GM23338 (cell line): ENCODE data around the gene GLCE. TPM values are rescaled to one million over a fixed set of nuclear protein-coding genes. Genes with fewer than 3 reads are reported as not detected.

Experiments used
- ATAC-seq: fragments of 200-7000 bp; cut with Tn5 transposase; 3 replicates; pipeline ENCODE4 v1.9.1; 2020
- DNase-seq: peaks from one replicate; pipeline ENCODE4 v3.0.0-alpha.2; 2015; ENCODE audit warnings: low spot score
- H2AFZ ChIP-seq: fragments of 200-600 bp; sonication (generic); 2 replicates; pipeline ENCODE4 v1.8.0; 2016; ENCODE audit warnings: antibody characterized with exemption, mild to moderate bottlenecking, moderate library complexity
- H3F3A ChIP-seq: fragments of 200-600 bp; sonication (generic); replicated peaks from 2 replicates; pipeline ENCODE4 v1.8.0; 2017; ENCODE audit warnings: antibody characterized with exemption, mixed run types, low read depth
- H3K27ac ChIP-seq: fragments of 200-600 bp; sonication (generic); 2 replicates; pipeline ENCODE4 v1.6.1; 2016; ENCODE audit warnings: low read depth
- H3K27me3 ChIP-seq: fragments of 200-600 bp; sonication (generic); 2 replicates; pipeline ENCODE4 v1.8.0; 2016; ENCODE audit warnings: mild to moderate bottlenecking, mixed run types, moderate library complexity; ENCODE audit not compliant: insufficient read depth
- H3K36me3 ChIP-seq: fragments of 200-600 bp; sonication (generic); 2 replicates; pipeline ENCODE4 v1.8.0; 2016; ENCODE audit warnings: mild to moderate bottlenecking; ENCODE audit not compliant: insufficient read depth
- H3K4me1 ChIP-seq: fragments of 200-600 bp; sonication (generic); 2 replicates; pipeline ENCODE4 v1.8.0; 2016; ENCODE audit warnings: mild to moderate bottlenecking, moderate library complexity; ENCODE audit not compliant: insufficient read depth
- H3K4me2 ChIP-seq: fragments of 200-600 bp; sonication (generic); 2 replicates; pipeline ENCODE4 v1.7.1; 2017; ENCODE audit warnings: mixed run types
- H3K4me3 ChIP-seq: fragments of 200-600 bp; sonication (generic); 2 replicates; pipeline ENCODE4 v1.6.1; 2016; ENCODE audit warnings: mixed run types
- H3K79me2 ChIP-seq: fragments of 200-600 bp; sonication (generic); replicated peaks from 2 replicates; pipeline ENCODE4 v1.8.0; 2017; ENCODE audit warnings: mild to moderate bottlenecking; ENCODE audit not compliant: insufficient read depth
- H3K9me2 ChIP-seq: fragments of 200-600 bp; sonication (generic); 2 replicates; pipeline ENCODE4 v1.8.0; 2017; ENCODE audit not compliant: insufficient read depth
- H4K20me1 ChIP-seq: fragments of 200-600 bp; sonication (generic); replicated peaks from 2 replicates; pipeline ENCODE4 v1.8.0; 2017; ENCODE audit warnings: mild to moderate bottlenecking; ENCODE audit not compliant: insufficient read depth
- H3K27ac Mint-ChIP-seq: 2 replicates; pipeline ENCODE4 v1.8.0; 2020; ENCODE audit warnings: inconsistent platforms, mild to moderate bottlenecking, moderate library complexity, mixed read lengths
- H3K27me3 Mint-ChIP-seq: 3 replicates; pipeline ENCODE4 v1.8.0; 2022; ENCODE audit warnings: low read depth, mild to moderate bottlenecking, moderate library complexity, mixed read lengths, inconsistent platforms; ENCODE audit not compliant: insufficient read depth, poor library complexity
- H3K36me3 Mint-ChIP-seq: 3 replicates; pipeline ENCODE4 v1.8.0; 2021; ENCODE audit warnings: low read depth, mild to moderate bottlenecking, inconsistent platforms, moderate library complexity, mixed read lengths
- H3K4me1 Mint-ChIP-seq: 3 replicates; pipeline ENCODE4 v1.8.0; 2020; ENCODE audit warnings: mild to moderate bottlenecking, inconsistent platforms, mixed read lengths
- H3K4me3 Mint-ChIP-seq: 3 replicates; pipeline ENCODE4 v1.8.0; 2021; ENCODE audit warnings: moderate library complexity, mild to moderate bottlenecking, inconsistent platforms, mixed read lengths
- H3K9me3 Mint-ChIP-seq: 3 replicates; pipeline ENCODE4 v1.8.0; 2020; ENCODE audit warnings: moderate library complexity, mild to moderate bottlenecking, inconsistent platforms, mixed read lengths
- CREB1 ChIP-seq: fragments of 250-450 bp; sonication (Bioruptor Pico); IDR thresholded peaks from 2 replicates; pipeline ENCODE4 v1.5.0; 2020; ENCODE audit warnings: low read depth, mild to moderate bottlenecking, moderate library complexity
- EZH2 ChIP-seq: fragments of 200-600 bp; sonication (generic); IDR thresholded peaks from one replicate; pipeline ENCODE4 v1.8.0; 2017; ENCODE audit warnings: antibody characterized with exemption, mild to moderate bottlenecking, low read depth; ENCODE audit not compliant: unreplicated experiment
- NANOG ChIP-seq: IDR thresholded peaks from 2 replicates; pipeline ENCODE4 v1.6.1; 2016; ENCODE audit warnings: antibody characterized with exemption, borderline replicate concordance
- POLR2AphosphoS5 ChIP-seq: IDR thresholded peaks from 2 replicates; pipeline ENCODE4 v1.6.1; 2016; ENCODE audit warnings: antibody characterized with exemption, low read depth
- STAT1 ChIP-seq: IDR thresholded peaks from one replicate; pipeline ENCODE4 v1.6.1; 2016; ENCODE audit warnings: antibody characterized with exemption; ENCODE audit not compliant: unreplicated experiment
- ZNF114 ChIP-seq: fragments of 250-450 bp; sonication (Bioruptor Pico); IDR thresholded peaks from 2 replicates; pipeline ENCODE4 v1.5.0; 2020; ENCODE audit warnings: mild to moderate bottlenecking, moderate library complexity
- ZNF331 ChIP-seq: fragments of 250-450 bp; sonication (Bioruptor Pico); IDR thresholded peaks from 2 replicates; pipeline ENCODE4 v1.5.0; 2020; ENCODE audit warnings: low read depth, mild to moderate bottlenecking, moderate library complexity
- polyA plus RNA-seq: library from polyadenylated mRNA; unstranded; fragments of >200 nt; fragmentation: Nextera tagmentation; extraction: Ambion mirVana; gene quantifications from 2 replicates; pipeline ENCODE4 v1.2.1, GENCODE V29; 2016
- total RNA-seq: library from RNA; depleted of rRNA; stranded (reverse); fragments of >200 nt; shearing (Covaris generic); gene quantifications from 2 replicates; pipeline ENCODE4 v1.2.3, GENCODE V29; 2014
- TF ChIP-seq, protein P1 (sequence below), 2 experiments: fragments of 200-600 bp in 1 of 2; sonication (generic) in 1 of 2; conservative IDR thresholded peaks; 2 replicates each; pipeline versions ENCODE4 v1.5.1 to v1.6.1; 2016 to 2017; ENCODE audit warnings: antibody characterized with exemption in 2 of 2, low read depth in 2 of 2, mild to moderate bottlenecking in 2 of 2, moderate library complexity in 1 of 2
- TF ChIP-seq, protein P2 (sequence below): IDR thresholded peaks from 2 replicates; pipeline ENCODE4 v1.6.1; 2016; ENCODE audit warnings: antibody characterized with exemption
- TF ChIP-seq, protein P3 (sequence below): IDR thresholded peaks from one replicate; pipeline ENCODE4 v1.6.1; 2018; ENCODE audit warnings: antibody characterized with exemption; ENCODE audit not compliant: unreplicated experiment

The GLCE gene
- total and polyA plus RNA-seq, 2 experiments from 2014 or later: 7.5 to 15.5 TPM

DNA sequence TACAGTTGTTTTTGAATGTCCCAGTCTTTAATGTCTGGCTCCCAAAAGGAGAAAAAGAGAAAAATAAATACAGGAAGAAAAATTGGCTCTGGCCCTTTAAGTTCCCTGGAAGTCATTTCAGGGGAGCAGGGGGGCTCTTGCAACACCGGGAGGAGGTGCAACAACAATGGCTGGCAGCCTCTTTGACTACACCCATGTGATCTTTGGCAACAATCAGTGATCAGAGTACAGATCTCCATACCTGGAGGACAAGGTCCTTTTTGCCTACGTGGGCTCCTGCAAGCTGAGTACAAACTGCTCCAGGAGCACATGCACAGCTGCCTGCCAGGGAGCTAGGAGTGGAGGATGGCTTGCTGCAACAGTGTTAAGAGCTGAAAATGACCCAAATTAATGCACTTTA is 63.9 kb downstream of the GLCE start (continued):
- no peak for TF ChIP-seq NANOG
- TF ChIP-seq, protein P1, sequence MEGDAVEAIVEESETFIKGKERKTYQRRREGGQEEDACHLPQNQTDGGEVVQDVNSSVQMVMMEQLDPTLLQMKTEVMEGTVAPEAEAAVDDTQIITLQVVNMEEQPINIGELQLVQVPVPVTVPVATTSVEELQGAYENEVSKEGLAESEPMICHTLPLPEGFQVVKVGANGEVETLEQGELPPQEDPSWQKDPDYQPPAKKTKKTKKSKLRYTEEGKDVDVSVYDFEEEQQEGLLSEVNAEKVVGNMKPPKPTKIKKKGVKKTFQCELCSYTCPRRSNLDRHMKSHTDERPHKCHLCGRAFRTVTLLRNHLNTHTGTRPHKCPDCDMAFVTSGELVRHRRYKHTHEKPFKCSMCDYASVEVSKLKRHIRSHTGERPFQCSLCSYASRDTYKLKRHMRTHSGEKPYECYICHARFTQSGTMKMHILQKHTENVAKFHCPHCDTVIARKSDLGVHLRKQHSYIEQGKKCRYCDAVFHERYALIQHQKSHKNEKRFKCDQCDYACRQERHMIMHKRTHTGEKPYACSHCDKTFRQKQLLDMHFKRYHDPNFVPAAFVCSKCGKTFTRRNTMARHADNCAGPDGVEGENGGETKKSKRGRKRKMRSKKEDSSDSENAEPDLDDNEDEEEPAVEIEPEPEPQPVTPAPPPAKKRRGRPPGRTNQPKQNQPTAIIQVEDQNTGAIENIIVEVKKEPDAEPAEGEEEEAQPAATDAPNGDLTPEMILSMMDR (conservative IDR thresholded peaks at IDR 0.05; ENCODE audit: low read depth in 2 of 2): no peak

DNA sequence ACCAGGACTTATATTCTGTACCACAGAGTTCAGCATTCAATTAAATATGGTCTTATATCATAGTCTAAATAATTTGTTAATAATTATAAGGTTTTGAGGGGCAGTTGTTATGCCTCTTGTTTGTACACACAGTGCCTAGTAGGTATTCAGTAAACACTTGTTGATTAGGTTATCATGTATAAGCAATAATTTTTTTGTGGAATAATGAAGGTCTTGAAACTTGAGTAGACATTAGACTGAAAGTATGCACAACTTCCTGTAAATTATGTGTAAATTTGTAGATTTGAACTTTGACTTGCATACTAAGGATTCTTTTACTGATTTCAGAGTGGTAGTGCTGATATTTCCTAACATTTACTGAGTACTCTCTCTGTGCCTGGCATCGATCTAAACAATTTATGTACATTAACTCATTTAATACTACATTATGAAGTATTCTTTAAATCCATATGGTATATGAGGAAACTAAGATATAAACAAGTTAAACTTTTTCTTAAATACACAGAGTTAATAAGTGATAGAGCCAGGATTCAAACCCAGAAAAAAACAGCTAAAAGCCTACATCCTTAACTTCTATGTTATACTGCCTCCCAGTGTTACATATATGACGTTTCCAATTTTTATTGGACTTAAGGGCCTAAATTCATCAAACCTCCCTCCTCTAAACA is 65.1 kb downstream of the GLCE start:
- ATAC-seq (no peak; the same call in 2 of the 3 replicates), DNase-seq (peak; percentile 66)
- no peak overlapping the region for H3K4me3 Mint-ChIP-seq
- H3K36me3 Mint-ChIP-seq: peaks cover 26% of the 10 kb centered on the region; the same call in 2 of the 3 replicates
- no peaks in the 10 kb centered on the region for H3K79me2 ChIP-seq
- peaks cover 8% of the 10 kb centered on the region; the same call in 1 of the 2 replicates for H3K4me1 ChIP-seq
- no peak overlapping the region for H2AFZ ChIP-seq
- H3K27ac ChIP-seq: no peak overlapping the region
- H3K27me3 Mint-ChIP-seq: peaks cover 2% of the 10 kb centered on the region
- no peaks in the 10 kb centered on the region for H3K9me2 ChIP-seq
- no peak overlapping the region for H3K4me3 ChIP-seq
- no peaks in the 10 kb centered on the region for H3K27me3 ChIP-seq
- no peaks in the 10 kb centered on the region for H4K20me1 ChIP-seq
- H3K9me3 Mint-ChIP-seq: peaks cover 3% of the 10 kb centered on the region; the same call in 1 of the 3 replicates
- H3F3A ChIP-seq: no peaks in the 10 kb centered on the region
- no peak for TF ChIP-seq NANOG
- TF ChIP-seq, protein P2, sequence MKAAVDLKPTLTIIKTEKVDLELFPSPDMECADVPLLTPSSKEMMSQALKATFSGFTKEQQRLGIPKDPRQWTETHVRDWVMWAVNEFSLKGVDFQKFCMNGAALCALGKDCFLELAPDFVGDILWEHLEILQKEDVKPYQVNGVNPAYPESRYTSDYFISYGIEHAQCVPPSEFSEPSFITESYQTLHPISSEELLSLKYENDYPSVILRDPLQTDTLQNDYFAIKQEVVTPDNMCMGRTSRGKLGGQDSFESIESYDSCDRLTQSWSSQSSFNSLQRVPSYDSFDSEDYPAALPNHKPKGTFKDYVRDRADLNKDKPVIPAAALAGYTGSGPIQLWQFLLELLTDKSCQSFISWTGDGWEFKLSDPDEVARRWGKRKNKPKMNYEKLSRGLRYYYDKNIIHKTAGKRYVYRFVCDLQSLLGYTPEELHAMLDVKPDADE: no peak
- TF ChIP-seq ZNF331 (CRISPR knock-in tag): no peak
- TF ChIP-seq, protein P1 (conservative IDR thresholded peaks at IDR 0.05; ENCODE audit: low read depth in 2 of 2): peak; percentile 56 to 59
- H3K36me3 ChIP-seq: no peaks in the 10 kb centered on the region
- H3K27ac Mint-ChIP-seq: no peak overlapping the region
- peaks cover 17% of the 10 kb centered on the region for H3K4me1 Mint-ChIP-seq
- no peak overlapping the region for H3K4me2 ChIP-seq

DNA sequence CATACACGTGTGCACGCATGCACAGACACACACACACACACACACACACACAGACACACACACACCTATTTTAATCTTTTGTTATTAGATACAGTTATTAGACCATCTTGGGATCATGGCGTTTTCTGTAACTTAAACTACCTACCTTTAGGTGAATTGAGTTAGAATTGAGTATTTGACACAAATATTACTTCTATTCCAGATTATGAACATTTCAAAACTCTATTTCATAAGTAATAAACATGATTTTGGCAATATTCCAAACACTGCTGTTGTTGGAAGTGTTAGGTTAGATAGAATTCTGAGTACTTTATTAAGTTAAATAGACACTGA is 65.6 kb downstream of the GLCE start:
- H3K9me2 ChIP-seq: no peaks in the 10 kb centered on the region
- no peaks in the 10 kb centered on the region for H3F3A ChIP-seq
- peaks cover 8% of the 10 kb centered on the region; the same call in 1 of the 2 replicates for H3K4me1 ChIP-seq
- peaks cover 17% of the 10 kb centered on the region for H3K4me1 Mint-ChIP-seq
- no peak overlapping the region for H3K4me3 Mint-ChIP-seq
- H3K36me3 Mint-ChIP-seq: peaks cover 26% of the 10 kb centered on the region; the same call in 2 of the 3 replicates
- no peak for DNase-seq
- H3K9me3 Mint-ChIP-seq: peaks cover 3% of the 10 kb centered on the region; the same call in 1 of the 3 replicates
- H3K79me2 ChIP-seq: no peaks in the 10 kb centered on the region
- H4K20me1 ChIP-seq: no peaks in the 10 kb centered on the region
- H3K4me2 ChIP-seq: no peak overlapping the region
- ATAC-seq: no peak
- H3K27me3 Mint-ChIP-seq: peaks cover 2% of the 10 kb centered on the region
- no peak overlapping the region for H3K27ac Mint-ChIP-seq
- no peaks in the 10 kb centered on the region for H3K27me3 ChIP-seq
- H3K36me3 ChIP-seq: no peaks in the 10 kb centered on the region
- H2AFZ ChIP-seq: no peak overlapping the region
- no peak overlapping the region for H3K27ac ChIP-seq
- no peak overlapping the region for H3K4me3 ChIP-seq
- TF ChIP-seq EZH2 (no peak), NANOG (no peak), STAT1 (no peak), POLR2AphosphoS5 (no peak), ZNF331 (CRISPR knock-in tag) (no peak), CREB1 (CRISPR knock-in tag) (no peak), ZNF114 (CRISPR knock-in tag) (no peak)
- TF ChIP-seq, protein P3, sequence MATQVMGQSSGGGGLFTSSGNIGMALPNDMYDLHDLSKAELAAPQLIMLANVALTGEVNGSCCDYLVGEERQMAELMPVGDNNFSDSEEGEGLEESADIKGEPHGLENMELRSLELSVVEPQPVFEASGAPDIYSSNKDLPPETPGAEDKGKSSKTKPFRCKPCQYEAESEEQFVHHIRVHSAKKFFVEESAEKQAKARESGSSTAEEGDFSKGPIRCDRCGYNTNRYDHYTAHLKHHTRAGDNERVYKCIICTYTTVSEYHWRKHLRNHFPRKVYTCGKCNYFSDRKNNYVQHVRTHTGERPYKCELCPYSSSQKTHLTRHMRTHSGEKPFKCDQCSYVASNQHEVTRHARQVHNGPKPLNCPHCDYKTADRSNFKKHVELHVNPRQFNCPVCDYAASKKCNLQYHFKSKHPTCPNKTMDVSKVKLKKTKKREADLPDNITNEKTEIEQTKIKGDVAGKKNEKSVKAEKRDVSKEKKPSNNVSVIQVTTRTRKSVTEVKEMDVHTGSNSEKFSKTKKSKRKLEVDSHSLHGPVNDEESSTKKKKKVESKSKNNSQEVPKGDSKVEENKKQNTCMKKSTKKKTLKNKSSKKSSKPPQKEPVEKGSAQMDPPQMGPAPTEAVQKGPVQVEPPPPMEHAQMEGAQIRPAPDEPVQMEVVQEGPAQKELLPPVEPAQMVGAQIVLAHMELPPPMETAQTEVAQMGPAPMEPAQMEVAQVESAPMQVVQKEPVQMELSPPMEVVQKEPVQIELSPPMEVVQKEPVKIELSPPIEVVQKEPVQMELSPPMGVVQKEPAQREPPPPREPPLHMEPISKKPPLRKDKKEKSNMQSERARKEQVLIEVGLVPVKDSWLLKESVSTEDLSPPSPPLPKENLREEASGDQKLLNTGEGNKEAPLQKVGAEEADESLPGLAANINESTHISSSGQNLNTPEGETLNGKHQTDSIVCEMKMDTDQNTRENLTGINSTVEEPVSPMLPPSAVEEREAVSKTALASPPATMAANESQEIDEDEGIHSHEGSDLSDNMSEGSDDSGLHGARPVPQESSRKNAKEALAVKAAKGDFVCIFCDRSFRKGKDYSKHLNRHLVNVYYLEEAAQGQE: no peak
- TF ChIP-seq, protein P1 (conservative IDR thresholded peaks at IDR 0.05; ENCODE audit: low read depth in 2 of 2): no peak
